OCI-LY3 (cell line): ENCODE data around the gene ADRA2A.
A peak's percentile ranks its signal among the peaks of the same experiment; 100 is the strongest.

Source experiments
- H2AFZ ChIP-seq: fragments of 200-600, 300-600 bp; shearing (Covaris generic); 2 replicates; pipeline ENCODE4 v1.6.0; 2014; ENCODE audit warnings: antibody characterized with exemption, low read depth, low read length
- H3K27ac ChIP-seq: fragments of 200-600, 300-600 bp; sonication (generic); 2 replicates; pipeline ENCODE4 v1.5.1; 2014; ENCODE audit warnings: mild to moderate bottlenecking, low read length, moderate library complexity, mixed read lengths
- H3K27me3 ChIP-seq: fragments of 200-600, 300-600 bp; sonication (generic); 2 replicates; pipeline ENCODE4 v1.6.1; 2014; ENCODE audit warnings: low read depth, low read length, mixed read lengths
- H3K36me3 ChIP-seq: fragments of 200-600, 300-600 bp; sonication (generic); replicated peaks from 2 replicates; pipeline ENCODE3; 2014; ENCODE audit warnings: low read depth, low read length, mixed read lengths
- H3K4me1 ChIP-seq: fragments of 300-600, 200-600 bp; sonication (generic); 2 replicates; pipeline ENCODE4 v1.6.1; 2014; ENCODE audit warnings: low read length, mixed read lengths
- H3K4me2 ChIP-seq: fragments of 200-600, 300-600 bp; sonication (generic); 2 replicates; pipeline ENCODE4 v1.6.1; 2014; ENCODE audit warnings: low read length, mixed read lengths
- H3K4me3 ChIP-seq: fragments of 300-600, 200-600 bp; sonication (generic); 2 replicates; pipeline ENCODE4 v1.5.1; 2014; ENCODE audit warnings: antibody characterized with exemption, mild to moderate bottlenecking, low read length, moderate library complexity
- H3K79me2 ChIP-seq: fragments of 300-600, 200-600 bp; shearing (Covaris generic); 2 replicates; pipeline ENCODE4 v1.6.1; 2014; ENCODE audit warnings: mild to moderate bottlenecking, low read length, mixed read lengths
- H3K9ac ChIP-seq: fragments of 300-600, 200-600 bp; shearing (Covaris generic); 2 replicates; pipeline ENCODE4 v1.6.0; 2014; ENCODE audit warnings: mild to moderate bottlenecking, low read length, moderate library complexity
- H3K9me3 ChIP-seq: fragments of 200-600, 300-600 bp; shearing (Covaris generic); 2 replicates; pipeline ENCODE4 v1.6.1; 2014; ENCODE audit warnings: low read length, mixed read lengths; ENCODE audit not compliant: insufficient read depth
- H4K20me1 ChIP-seq: fragments of 200-600, 300-600 bp; sonication (generic); 2 replicates; pipeline ENCODE4 v1.6.1; 2016; ENCODE audit warnings: low read length, mixed read lengths; ENCODE audit not compliant: insufficient read depth
- CTCF ChIP-seq: fragments of 200-600, 300-600 bp; sonication (generic); IDR thresholded peaks from 2 replicates; pipeline ENCODE4 v1.5.1; 2014; ENCODE audit warnings: antibody characterized with exemption, low read length, low read depth
- EZH2phosphoT487 ChIP-seq: fragments of 200-600 bp; shearing (Covaris generic); IDR thresholded peaks from 2 replicates; pipeline ENCODE4 v1.6.1; 2018; ENCODE audit warnings: antibody characterized with exemption, mixed run types, low read depth

The ADRA2A gene

DNA sequence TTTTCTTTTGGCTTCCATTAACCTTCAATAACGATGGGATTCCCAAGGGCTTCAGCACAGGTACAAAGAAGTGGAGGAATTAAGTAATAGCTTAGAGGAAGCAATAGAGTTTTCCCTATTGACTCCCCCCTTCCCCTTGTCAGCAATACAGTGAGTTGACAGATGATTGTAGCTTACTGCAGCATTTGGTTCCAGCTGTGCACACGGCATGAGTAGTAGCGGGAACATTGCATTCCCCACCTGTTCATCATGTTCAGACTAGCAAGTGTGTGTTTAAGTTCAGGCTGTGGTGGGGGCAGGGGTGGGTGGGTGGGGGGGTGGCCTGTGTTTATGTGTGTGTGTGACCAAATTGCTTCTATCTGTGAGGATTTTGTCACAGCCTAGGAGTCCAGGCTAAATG is 4.6 kb upstream of the ADRA2A start:
- Histone ChIP-seq H3K9me3 (no peaks in the 10 kb centered on the region), H3K4me1 (no peaks in the 10 kb centered on the region), H3K27me3 (no peaks in the 10 kb centered on the region), H3K36me3 (no peaks in the 10 kb centered on the region), H2AFZ (no peak overlapping the region), H3K9ac (no peak overlapping the region), H3K4me2 (no peak overlapping the region), H3K27ac (no peak overlapping the region), H3K79me2 (no peaks in the 10 kb centered on the region), H4K20me1 (no peaks in the 10 kb centered on the region), H3K4me3 (no peak overlapping the region)
- no peak for TF ChIP-seq EZH2phosphoT487
- no peak for TF ChIP-seq CTCF

DNA sequence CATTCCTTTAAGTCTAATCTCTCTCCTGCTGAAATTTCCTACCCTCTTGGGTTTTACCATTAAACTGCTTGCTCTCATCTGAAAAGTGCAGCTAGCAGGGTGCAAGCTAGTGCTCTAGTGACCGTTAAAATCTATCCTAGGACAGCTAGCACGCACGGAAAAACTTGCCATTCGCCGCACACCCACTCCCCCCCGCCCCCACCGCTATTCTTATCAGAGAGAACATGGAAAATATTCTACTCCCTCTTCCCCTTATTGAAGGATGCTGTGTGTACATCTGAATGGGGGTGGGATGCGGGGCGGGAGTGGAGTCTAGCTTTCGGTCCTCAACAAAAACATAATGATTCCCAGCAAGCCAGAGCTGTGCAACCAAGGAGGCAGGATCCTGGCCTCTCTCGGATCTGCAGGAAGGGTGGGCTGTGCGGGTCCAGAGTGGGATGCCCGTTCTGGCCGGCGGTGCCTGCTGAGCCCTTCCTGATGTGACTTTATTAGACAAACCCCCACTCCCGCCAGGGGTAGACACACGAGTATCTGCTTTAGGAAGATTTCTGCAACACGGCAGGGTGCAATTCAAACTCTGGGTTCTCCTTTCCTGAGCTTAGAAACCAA is 1.1 kb upstream of the ADRA2A start:
- Histone ChIP-seq H3K27ac (no peak overlapping the region), H3K79me2 (no peaks in the 10 kb centered on the region), H3K4me3 (no peak overlapping the region), H3K9me3 (no peaks in the 10 kb centered on the region), H3K4me1 (no peaks in the 10 kb centered on the region), H2AFZ (no peak overlapping the region), H4K20me1 (no peaks in the 10 kb centered on the region), H3K36me3 (no peaks in the 10 kb centered on the region), H3K4me2 (no peak overlapping the region), H3K27me3 (no peaks in the 10 kb centered on the region), H3K9ac (no peak overlapping the region)
- TF ChIP-seq CTCF (no peak), EZH2phosphoT487 (no peak)

- no peaks in the 10 kb centered on the region for H3K4me1 ChIP-seq
- H3K4me2 ChIP-seq, result no peak overlapping the region
- no peaks in the 10 kb centered on the region for H3K79me2 ChIP-seq
- H3K4me3 ChIP-seq, result no peak overlapping the region
- H3K27me3 ChIP-seq, result no peaks in the 10 kb centered on the region
- no peaks in the 10 kb centered on the region for H3K36me3 ChIP-seq
- TF ChIP-seq CTCF (peak; percentile 20; the same call in 1 of the 2 replicates), EZH2phosphoT487 (no peak)
- H3K9ac ChIP-seq, result no peak overlapping the region
- H3K9me3 ChIP-seq, result no peaks in the 10 kb centered on the region
- H2AFZ ChIP-seq, result no peak overlapping the region
- no peaks in the 10 kb centered on the region for H4K20me1 ChIP-seq
- no peak overlapping the region for H3K27ac ChIP-seq
These were observed 593 bp upstream of the ADRA2A start for GRCh38 chr10:111076191-111076681.

- no peak overlapping the region for H2AFZ ChIP-seq
These were observed 603 bp downstream of the ADRA2A start for GRCh38 chr10:111077479-111077784.

More at GRCh38 chr10:111077479-111077784, 603 bp downstream of the ADRA2A start:
- H3K36me3 ChIP-seq, result no peaks in the 10 kb centered on the region
- H3K9ac ChIP-seq, result no peak overlapping the region
- no peaks in the 10 kb centered on the region for H3K9me3 ChIP-seq
- no peak overlapping the region for H3K27ac ChIP-seq
- no peak overlapping the region for H3K4me2 ChIP-seq
- H4K20me1 ChIP-seq, result no peaks in the 10 kb centered on the region
- no peaks in the 10 kb centered on the region for H3K4me1 ChIP-seq
- TF ChIP-seq CTCF (no peak), EZH2phosphoT487 (no peak)
- no peaks in the 10 kb centered on the region for H3K27me3 ChIP-seq
- H3K79me2 ChIP-seq, result no peaks in the 10 kb centered on the region
- no peak overlapping the region for H3K4me3 ChIP-seq
